Smooth muscle cell of the brain vasculature (primary cell): ENCODE measurements around the gene SYTL4.
A peak's percentile ranks its signal among the peaks of the same experiment; 100 is the strongest.

Source experiments
- DNase-seq: peaks from one replicate; pipeline ENCODE4 v3.0.0-alpha.2; 2012; ENCODE audit warnings: low read depth, low spot score

Gene SYTL4

GRCh38 chrX:100648458-100649417, 83.2 kb downstream of the SYTL4 start:
- DNase-seq, result peak; percentile 85

GRCh38 chrX:100647739-100648138, 84.2 kb downstream of the SYTL4 start:
- DNase-seq, result no peak

DNA sequence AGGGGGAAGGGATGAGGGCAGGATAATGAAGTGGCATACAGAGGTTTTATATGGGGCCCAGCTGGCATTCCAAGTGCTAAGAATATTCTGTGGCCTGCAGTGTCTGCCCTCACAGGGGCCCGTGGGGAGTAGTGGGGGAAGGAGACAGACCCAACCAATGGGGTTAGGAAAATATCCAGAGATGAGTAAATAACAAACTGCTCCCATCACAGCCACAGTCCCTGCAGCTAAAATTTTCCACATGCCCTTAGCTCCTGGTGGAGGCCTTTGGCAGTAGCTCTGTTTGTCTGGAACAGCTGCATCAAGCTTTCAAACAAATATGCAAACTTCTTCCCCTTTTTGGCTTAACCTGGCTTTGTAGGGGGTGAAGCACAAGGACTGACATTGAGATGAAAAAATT, 84.8 kb downstream of the SYTL4 start:
- peak; percentile 57 for DNase-seq

DNA sequence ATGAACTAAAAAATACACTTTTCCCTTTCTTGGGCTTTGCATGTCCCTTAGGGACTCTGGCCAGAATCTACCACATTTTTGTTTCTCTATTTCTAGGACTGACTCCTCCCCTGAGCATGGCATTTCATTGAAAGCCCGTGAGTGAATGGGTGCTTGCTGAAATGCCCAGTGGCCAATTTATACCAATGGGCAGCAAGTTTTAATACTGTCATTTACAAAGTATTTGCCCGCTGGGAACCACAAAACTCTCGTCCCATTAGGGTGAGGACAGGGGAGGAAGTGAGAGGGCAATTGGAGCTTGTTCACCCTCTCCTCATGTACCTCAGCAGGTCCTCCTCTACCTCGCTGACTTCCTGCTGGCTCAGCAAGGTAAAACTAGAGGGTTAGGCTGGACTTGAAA, 86.8 kb downstream of the SYTL4 start:
- no peak for DNase-seq

DNA sequence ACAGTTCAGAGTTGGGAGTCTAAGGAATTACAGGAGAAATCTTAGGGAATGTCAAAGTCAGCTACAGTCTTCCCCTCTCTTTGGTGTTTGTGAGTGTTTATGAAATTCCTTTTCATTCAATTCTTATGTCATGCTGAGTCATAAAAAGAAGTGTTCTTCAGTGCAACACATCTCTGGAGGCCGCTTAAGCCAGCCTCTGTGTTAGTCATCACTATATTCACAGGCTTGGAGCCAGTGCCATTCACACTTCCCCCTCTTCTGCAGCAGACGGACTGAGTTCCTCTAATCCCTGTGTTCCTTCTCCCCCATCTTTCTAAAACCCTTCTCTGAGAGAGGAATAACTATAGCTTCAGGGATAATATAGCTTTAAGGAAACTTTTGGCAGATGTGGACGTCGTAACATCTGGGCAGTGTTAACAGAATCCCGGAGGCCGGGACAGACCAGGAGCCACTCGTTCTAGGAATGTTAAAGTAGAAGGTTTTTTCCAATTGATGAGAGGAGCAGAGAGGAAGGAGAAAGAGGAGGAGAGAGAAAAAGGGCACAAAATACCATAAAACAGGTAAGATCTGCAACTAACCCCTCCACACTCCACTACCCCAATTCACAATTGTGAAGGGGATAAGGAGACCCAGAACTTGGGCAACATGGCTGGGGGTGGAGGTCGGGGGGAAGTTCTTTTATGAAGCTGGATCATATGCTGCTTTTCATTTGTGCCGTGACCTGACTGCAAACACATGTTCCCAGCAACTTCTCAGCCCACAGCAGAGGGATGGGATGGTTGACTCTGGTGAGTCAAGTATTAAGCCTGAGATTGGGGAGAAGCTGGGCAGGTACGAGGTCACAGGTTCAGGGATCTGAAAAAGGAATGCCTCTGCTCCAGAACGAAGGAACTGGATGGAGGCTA, 87.7 kb downstream of the SYTL4 start, which contains the start of gene SRPX2:
TSS of gene SRPX2 (plus strand) at position 244 of the 905 bp plus-strand sequence. CDS start 2,124 bp downstream, outside the sequence.
- DNase-seq, result peak; percentile 52

DNA sequence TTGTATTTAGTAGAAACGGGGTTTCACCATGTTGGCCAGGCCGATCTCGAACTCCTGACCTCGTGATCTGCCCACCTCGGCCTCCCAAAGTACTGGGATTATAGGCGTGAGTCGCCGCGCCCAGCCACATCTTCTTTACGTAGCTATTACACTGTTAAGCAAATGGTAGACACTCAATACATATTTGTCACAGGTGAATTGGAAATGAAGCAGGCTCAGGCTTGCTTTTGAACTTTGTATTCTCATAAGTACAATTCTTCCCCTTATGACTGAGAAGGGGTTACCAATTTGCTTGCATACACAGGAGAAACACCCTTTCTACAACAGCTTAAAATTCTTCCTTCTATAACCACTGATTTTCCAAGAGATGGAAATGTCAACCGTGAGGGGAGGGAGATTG, 88.7 kb downstream of the SYTL4 start:
- no peak for DNase-seq

DNA sequence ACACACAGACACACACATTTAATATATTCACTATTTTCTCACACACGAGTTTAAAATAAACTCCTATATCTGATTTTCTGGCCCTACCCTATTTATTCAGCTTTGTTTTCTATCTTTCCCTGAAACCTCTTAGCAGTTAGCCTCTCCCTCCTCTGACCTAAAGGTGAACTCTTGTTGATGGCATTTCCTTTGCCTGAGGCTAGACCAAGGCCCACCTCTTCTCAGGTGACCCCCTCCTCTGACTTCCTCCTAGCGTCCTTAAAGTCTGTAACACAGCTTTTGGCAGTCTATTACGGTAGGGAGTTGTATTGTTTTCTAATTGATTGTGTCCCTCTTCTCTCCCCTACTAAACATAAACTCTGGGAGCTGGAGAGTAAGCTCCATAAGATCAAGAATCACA, 89.6 kb downstream of the SYTL4 start:
- no peak for DNase-seq

DNA sequence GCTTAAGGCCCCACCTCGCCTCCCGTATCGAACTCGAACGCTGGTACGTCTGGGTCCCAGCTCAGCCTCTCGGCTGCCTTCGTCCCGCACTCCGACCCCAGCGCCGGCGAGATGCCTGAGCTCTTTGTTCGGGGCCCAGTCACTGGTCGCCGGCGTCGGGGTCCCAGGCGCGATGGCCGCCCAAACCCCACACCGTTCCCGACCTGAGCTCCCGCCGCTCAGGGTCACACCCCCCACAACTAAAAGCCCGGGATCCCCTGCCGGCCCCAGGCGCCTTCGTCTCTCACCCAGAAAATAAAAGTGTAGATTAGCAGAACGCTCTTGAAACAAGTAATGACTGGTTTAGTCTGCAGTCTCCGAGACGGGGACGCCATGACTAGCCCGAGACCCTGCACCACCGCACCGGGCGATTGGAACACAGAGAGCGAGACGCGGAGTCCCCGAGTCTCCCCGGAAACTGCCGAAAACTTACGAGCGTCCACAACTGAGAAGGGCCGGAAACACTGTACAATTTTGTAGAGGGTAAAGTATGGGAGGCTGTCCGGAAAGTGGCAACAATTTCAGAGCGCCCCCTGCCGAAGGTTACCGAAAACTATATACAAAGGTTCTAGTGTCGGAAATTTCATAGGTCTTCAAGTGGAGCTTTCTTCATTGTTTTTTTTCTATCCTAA, 95.5 kb downstream of the SYTL4 start, which contains the start of gene TSPAN6:
TSS of gene TSPAN6 (minus strand) at position 486 of the 671 bp plus-strand sequence. CDS start at position 374, 112 bp downstream.
- peak; percentile 64 for DNase-seq

DNA sequence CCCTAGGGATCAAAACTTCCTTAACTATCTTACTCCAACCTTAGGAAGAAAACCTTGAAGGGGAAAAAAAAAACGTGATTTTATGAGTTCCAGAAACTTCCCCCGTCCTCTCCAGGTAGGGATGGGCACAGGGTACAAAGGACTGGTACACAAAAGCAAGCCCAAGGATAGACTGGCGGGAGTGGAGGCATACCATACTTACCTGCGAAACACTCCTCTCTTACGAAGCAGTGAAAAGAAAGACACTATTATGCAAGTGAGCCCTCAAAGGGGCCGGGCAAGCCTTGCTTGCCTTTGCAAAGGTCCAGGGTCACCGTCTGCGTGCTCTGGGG, 96.0 kb downstream of the SYTL4 start:
- no peak for DNase-seq

DNA sequence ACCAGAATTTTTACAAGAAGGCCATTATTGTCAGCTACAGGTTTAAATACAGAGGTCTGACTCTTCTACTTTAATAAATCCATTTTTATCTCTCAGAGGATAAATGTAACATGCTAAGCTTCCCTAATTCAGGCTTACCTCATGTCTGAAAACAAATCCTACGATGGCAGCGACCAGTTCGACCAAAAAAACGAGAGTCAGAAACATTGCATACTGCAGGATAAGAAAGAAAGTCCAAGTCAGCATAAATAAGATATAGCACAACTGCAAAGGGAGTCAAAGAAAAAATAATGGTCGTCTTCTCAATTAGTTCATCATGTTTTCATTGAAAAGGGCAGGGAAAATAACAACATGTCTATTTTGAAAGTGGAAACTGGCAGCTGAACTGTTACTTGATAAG, 96.9 kb downstream of the SYTL4 start:
- DNase-seq, result no peak

DNA sequence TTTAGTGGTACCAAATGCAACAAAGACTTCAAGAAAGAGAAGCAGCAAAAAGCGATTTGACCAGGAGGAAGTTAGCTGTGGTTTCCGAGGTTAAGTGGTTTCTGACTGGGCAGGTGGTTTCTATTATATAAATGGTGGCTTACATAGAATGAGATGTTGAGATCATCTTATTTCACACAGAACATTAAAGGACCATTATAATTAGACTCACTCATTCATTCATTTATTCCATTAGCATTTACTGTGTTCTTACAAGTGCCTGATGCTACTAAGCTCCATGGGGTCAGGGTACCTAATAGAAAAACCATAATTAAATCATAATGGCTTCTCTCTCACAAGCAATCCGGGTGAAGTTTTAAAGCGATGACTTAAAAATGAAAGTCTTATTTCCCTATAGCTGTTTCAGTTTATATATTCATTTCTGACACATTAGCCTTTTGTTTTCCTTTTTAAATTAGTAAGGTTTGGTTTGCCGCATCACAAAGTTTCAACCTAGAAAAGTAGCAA, 105.9 kb downstream of the SYTL4 start:
- no peak for DNase-seq
